ENCODE measurements around the gene CDON.

CDON gene

GRCh38 chr11:126059238-126059781 lies 3.4 kb downstream of the CDON start:
- Histone ChIP-seq H3K27ac (ENCODE audit: low read length) (no peak overlapping the region), H3K79me2 (ENCODE audit: insufficient read depth, low read length) (no peaks in the 10 kb centered on the region), H3K9me3 (ENCODE audit: insufficient read depth, low read length, severe bottlenecking) (no peaks in the 10 kb centered on the region), H4K20me1 (ENCODE audit: insufficient read depth, low read length) (no peaks in the 10 kb centered on the region), H3K4me1 (ENCODE audit: insufficient read depth, low read length) (peaks cover 18% of the 10 kb centered on the region), H3K36me3 (ENCODE audit: insufficient read depth, low read length) (no peaks in the 10 kb centered on the region), H3K27me3 (ENCODE audit: insufficient read depth, low read length, poor library complexity) (peaks cover 17% of the 10 kb centered on the region), H3K4me2 (ENCODE audit: insufficient read depth, low read length) (no peak overlapping the region), H3K4me3 (ENCODE audit: low read depth in 1 of 2, low read length in 2 of 2) (no peak overlapping the region), H3K9ac (ENCODE audit: low read depth, low read length) (no peak overlapping the region), H2AFZ (ENCODE audit: low read depth, low read length) (no peak overlapping the region)
- DNase-seq (no peak), ATAC-seq (ENCODE audit: insufficient read depth, low read depth) (no peak)
- TF ChIP-seq CTCF (IDR thresholded peaks at IDR 0.05; ENCODE audit: borderline replicate concordance, extremely low read depth, low read length, poor library complexity, severe bottlenecking) = no peak
- TF ChIP-seq EZH2 (IDR thresholded peaks at IDR 0.05; ENCODE audit: borderline replicate concordance, low read depth, low read length, severe bottlenecking) = no peak

GRCh38 chr11:126058105-126058874 lies 4.4 kb downstream of the CDON start:
- Histone ChIP-seq H3K79me2 (ENCODE audit: insufficient read depth, low read length) (no peaks in the 10 kb centered on the region), H3K4me3 (ENCODE audit: low read depth in 1 of 2, low read length in 2 of 2) (no peak overlapping the region), H2AFZ (ENCODE audit: low read depth, low read length) (no peak overlapping the region), H3K36me3 (ENCODE audit: insufficient read depth, low read length) (no peaks in the 10 kb centered on the region), H3K4me1 (ENCODE audit: insufficient read depth, low read length) (peaks cover 14% of the 10 kb centered on the region), H4K20me1 (ENCODE audit: insufficient read depth, low read length) (no peaks in the 10 kb centered on the region), H3K4me2 (ENCODE audit: insufficient read depth, low read length) (no peak overlapping the region), H3K27ac (ENCODE audit: low read length) (no peak overlapping the region), H3K9me3 (ENCODE audit: insufficient read depth, low read length, severe bottlenecking) (no peaks in the 10 kb centered on the region), H3K27me3 (ENCODE audit: insufficient read depth, low read length, poor library complexity) (peaks cover 17% of the 10 kb centered on the region), H3K9ac (ENCODE audit: low read depth, low read length) (no peak overlapping the region)
- ATAC-seq (ENCODE audit: insufficient read depth, low read depth) (no peak), DNase-seq (no peak)
- no peak for TF ChIP-seq EZH2 (IDR thresholded peaks at IDR 0.05; ENCODE audit: borderline replicate concordance, low read depth, low read length, severe bottlenecking)
- TF ChIP-seq CTCF (IDR thresholded peaks at IDR 0.05; ENCODE audit: borderline replicate concordance, extremely low read depth, low read length, poor library complexity, severe bottlenecking) = no peak

- no peaks in the 10 kb centered on the region for H4K20me1 ChIP-seq (ENCODE audit: insufficient read depth, low read length)
- no peaks in the 10 kb centered on the region for H3K9me3 ChIP-seq (ENCODE audit: insufficient read depth, low read length, severe bottlenecking)
- DNase-seq = no peak
- no peaks in the 10 kb centered on the region for H3K36me3 ChIP-seq (ENCODE audit: insufficient read depth, low read length)
- no peaks in the 10 kb centered on the region for H3K79me2 ChIP-seq (ENCODE audit: insufficient read depth, low read length)
- H3K9ac ChIP-seq (ENCODE audit: low read depth, low read length) = no peak overlapping the region
- no peak for TF ChIP-seq CTCF (IDR thresholded peaks at IDR 0.05; ENCODE audit: borderline replicate concordance, extremely low read depth, low read length, poor library complexity, severe bottlenecking)
- no peak for TF ChIP-seq EZH2 (IDR thresholded peaks at IDR 0.05; ENCODE audit: borderline replicate concordance, low read depth, low read length, severe bottlenecking)
- H2AFZ ChIP-seq (ENCODE audit: low read depth, low read length) = no peak overlapping the region
- no peak overlapping the region for H3K4me2 ChIP-seq (ENCODE audit: insufficient read depth, low read length)
- no peak for ATAC-seq (ENCODE audit: insufficient read depth, low read depth)
- H3K27ac ChIP-seq (ENCODE audit: low read length) = no peak overlapping the region
- no peaks in the 10 kb centered on the region for H3K4me1 ChIP-seq (ENCODE audit: insufficient read depth, low read length)
- H3K27me3 ChIP-seq (ENCODE audit: insufficient read depth, low read length, poor library complexity) = no peaks in the 10 kb centered on the region
- no peak overlapping the region for H3K4me3 ChIP-seq (ENCODE audit: low read depth in 1 of 2, low read length in 2 of 2)
Measured at GRCh38 chr11:126054882-126055281, 7.8 kb downstream of the CDON start.

Data from DND-41 (cell line).